Peyer's patch (tissue), 4 donors: ENCODE results near the gene OCEL1. TPM values are rescaled to one million over a fixed set of nuclear protein-coding genes. Genes with fewer than 3 reads are reported as not detected.

ENCODE experiments used
- DNase-seq, 3 donors: peaks; one replicate each; pipeline ENCODE4 v3.0.0-alpha.2; 2017 to 2019
- H3K27ac ChIP-seq, 4 donors: fragments of 200-600 bp; sonication (generic); one replicate each; pipeline ENCODE4 v1.5.1; 2016 to 2019
- H3K27me3 ChIP-seq, 2 donors: fragments of 200-600 bp; sonication (generic); one replicate each; pipeline ENCODE4 v1.5.1; 2019
- H3K36me3 ChIP-seq, 3 donors: fragments of 200-600 bp; sonication (generic); one replicate each; pipeline ENCODE4 v1.5.1; 2016 to 2019
- H3K4me1 ChIP-seq, 4 donors: fragments of 200-600 bp; sonication (generic); one replicate each; pipeline ENCODE4 v1.5.1; 2016 to 2019
- H3K4me3 ChIP-seq, 4 donors: fragments of 200-600 bp; sonication (generic); 1 replicate in 3 of 4; 2 replicates in 1 of 4; pipeline ENCODE4 v1.5.1; 2016 to 2019; ENCODE audit warnings: mild to moderate bottlenecking in 1 of 4
- H3K9me3 ChIP-seq, 4 donors: fragments of 200-600 bp; sonication (generic); one replicate each; pipeline ENCODE4 v1.5.1; 2016 to 2019; ENCODE audit warnings: mild to moderate bottlenecking in 1 of 4
- POLR2A ChIP-seq, 2 donors: fragments of 450-650 bp; IDR thresholded peaks; one replicate each; pipeline ENCODE4 v1.5.1; 2017; ENCODE audit warnings: antibody characterized with exemption in 2 of 2, mild to moderate bottlenecking in 2 of 2, moderate library complexity in 2 of 2
- total RNA-seq, 4 donors: library from RNA; depleted of rRNA; stranded (reverse); fragments of >200 nt; gene quantifications; one replicate each; pipeline ENCODE4 v1.1.0, GENCODE V29; 2016
- TF ChIP-seq, protein P1 (sequence below), 6 experiments: fragments of 450-650 bp in 4 of 6; fragments of 200-600 bp in 2 of 6; sonication (generic) in 1 of 6; IDR thresholded peaks; one replicate each; pipeline ENCODE4 v1.5.1; 2017 to 2019; ENCODE audit warnings: antibody characterized with exemption in 6 of 6, mild to moderate bottlenecking in 3 of 6, moderate library complexity in 1 of 6

The OCEL1 gene
- total RNA-seq, 4 donors from 2014 or later: 8.3 to 38.5 (median 30.8) TPM

DNA sequence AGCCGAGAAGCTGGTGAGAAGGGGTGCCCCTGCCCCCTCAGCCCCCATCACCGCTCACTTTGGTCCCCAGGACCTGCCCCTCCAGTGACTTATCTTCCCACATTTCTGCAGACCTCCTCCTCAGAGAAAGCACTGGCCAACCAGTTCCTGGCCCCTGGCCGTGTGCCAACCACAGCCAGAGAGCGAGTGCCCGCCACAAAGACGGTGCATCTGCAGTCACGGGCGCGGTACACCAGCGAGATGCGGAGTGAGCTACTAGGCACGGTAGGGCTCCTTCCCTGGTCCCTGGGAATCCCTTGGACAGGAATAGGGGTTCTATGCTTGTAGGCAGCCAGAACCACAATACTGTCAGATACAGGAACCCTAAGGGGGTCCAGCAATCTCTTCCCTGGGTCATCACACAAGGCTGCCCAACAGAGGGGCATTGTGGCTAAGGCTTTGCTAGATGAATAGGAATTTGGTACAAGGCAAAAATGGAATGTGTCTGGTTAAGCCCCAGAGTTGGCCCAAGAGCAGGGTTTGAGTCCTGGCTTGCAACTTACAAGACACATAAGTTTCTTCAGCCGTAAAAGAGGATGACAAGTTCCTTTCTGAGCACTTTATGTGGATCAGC lies 9.9 kb upstream of the OCEL1 start:
- peaks cover 0 to 54% (median 0%) of the 10 kb centered on the region in 3 donors for H3K36me3 ChIP-seq
- no peak for TF ChIP-seq POLR2A (IDR thresholded peaks at IDR 0.05)
- TF ChIP-seq, protein P1, sequence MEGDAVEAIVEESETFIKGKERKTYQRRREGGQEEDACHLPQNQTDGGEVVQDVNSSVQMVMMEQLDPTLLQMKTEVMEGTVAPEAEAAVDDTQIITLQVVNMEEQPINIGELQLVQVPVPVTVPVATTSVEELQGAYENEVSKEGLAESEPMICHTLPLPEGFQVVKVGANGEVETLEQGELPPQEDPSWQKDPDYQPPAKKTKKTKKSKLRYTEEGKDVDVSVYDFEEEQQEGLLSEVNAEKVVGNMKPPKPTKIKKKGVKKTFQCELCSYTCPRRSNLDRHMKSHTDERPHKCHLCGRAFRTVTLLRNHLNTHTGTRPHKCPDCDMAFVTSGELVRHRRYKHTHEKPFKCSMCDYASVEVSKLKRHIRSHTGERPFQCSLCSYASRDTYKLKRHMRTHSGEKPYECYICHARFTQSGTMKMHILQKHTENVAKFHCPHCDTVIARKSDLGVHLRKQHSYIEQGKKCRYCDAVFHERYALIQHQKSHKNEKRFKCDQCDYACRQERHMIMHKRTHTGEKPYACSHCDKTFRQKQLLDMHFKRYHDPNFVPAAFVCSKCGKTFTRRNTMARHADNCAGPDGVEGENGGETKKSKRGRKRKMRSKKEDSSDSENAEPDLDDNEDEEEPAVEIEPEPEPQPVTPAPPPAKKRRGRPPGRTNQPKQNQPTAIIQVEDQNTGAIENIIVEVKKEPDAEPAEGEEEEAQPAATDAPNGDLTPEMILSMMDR (IDR thresholded peaks at IDR 0.05): no peak
- H3K4me1 ChIP-seq: peaks cover 0 to 22% (median 5%) of the 10 kb centered on the region in 4 donors
- H3K9me3 ChIP-seq: no peaks in the 10 kb centered on the region
- no peak for DNase-seq
- H3K27ac ChIP-seq: peak overlapping the region in 2 of 4 donors; percentile 93 to 96
- no peaks in the 10 kb centered on the region for H3K27me3 ChIP-seq
- H3K4me3 ChIP-seq: peak overlapping the region in 3 of 4 donors; percentile 64 to 78 (median 73)

DNA sequence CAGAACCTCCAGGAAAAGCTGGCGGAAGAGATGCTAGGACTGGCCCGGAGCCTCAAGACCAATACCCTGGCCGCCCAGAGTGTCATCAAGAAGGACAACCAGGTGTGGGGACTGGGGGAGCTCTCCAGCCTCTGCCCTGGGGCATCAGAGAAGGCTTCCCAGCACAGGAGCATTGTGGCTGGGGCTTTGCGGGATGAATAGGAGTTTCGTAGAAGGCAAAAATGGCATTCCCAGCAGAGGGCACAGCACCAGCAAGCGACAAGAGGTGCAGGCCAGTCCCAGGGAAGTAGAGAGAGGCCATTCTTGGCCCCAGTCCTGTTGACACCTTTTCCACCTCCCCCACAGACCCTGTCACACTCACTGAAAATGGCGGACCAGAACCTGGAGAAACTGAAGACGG lies 6.7 kb upstream of the OCEL1 start:
- no peak for DNase-seq
- Histone ChIP-seq H3K36me3 (peaks cover 0 to 31% (median 0%) of the 10 kb centered on the region in 3 donors), H3K4me3 (no peak overlapping the region), H3K9me3 (no peaks in the 10 kb centered on the region), H3K27ac (no peak overlapping the region), H3K4me1 (peaks cover 0 to 22% (median 5%) of the 10 kb centered on the region in 4 donors), H3K27me3 (no peaks in the 10 kb centered on the region)
- TF ChIP-seq POLR2A (IDR thresholded peaks at IDR 0.05): no peak
- TF ChIP-seq, protein P1 (IDR thresholded peaks at IDR 0.05): no peak

DNA sequence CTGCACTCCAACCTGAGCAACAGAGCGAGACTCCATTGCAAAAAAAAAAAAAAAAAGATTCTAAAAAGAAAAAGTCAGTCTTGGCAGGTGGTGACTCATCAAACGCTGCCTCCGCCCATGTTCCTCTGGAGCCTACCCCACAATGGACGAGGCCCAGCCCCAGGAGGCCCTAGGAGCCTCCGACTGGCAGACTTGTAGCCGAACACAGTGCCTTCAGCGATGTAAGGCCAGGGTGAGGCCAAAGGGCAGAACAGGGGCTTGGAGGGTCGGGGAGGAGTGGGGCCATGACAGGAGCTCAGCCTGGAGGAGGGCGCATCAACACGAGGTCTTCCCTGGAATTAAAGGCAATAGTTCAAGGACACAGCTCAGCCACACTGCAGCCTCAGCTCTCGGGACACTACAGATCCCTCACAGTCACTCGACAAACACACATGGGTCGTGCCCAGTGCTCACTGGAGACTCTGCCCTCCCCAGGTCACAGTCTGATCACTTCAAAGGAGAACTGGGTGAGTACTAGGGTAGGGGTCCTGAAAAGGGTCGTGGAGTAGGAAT lies 5.7 kb upstream of the OCEL1 start:
- TF ChIP-seq, protein P1 (IDR thresholded peaks at IDR 0.05): no peak
- no peak for TF ChIP-seq POLR2A (IDR thresholded peaks at IDR 0.05)
- H3K36me3 ChIP-seq: peaks cover 0 to 31% (median 0%) of the 10 kb centered on the region in 3 donors
- no peaks in the 10 kb centered on the region for H3K27me3 ChIP-seq
- no peak overlapping the region for H3K27ac ChIP-seq
- H3K9me3 ChIP-seq: no peaks in the 10 kb centered on the region
- peak in 1 of 3 donors; percentile 60 for DNase-seq
- H3K4me3 ChIP-seq: no peak overlapping the region
- H3K4me1 ChIP-seq: peaks cover 0 to 16% (median 0%) of the 10 kb centered on the region in 4 donors

DNA sequence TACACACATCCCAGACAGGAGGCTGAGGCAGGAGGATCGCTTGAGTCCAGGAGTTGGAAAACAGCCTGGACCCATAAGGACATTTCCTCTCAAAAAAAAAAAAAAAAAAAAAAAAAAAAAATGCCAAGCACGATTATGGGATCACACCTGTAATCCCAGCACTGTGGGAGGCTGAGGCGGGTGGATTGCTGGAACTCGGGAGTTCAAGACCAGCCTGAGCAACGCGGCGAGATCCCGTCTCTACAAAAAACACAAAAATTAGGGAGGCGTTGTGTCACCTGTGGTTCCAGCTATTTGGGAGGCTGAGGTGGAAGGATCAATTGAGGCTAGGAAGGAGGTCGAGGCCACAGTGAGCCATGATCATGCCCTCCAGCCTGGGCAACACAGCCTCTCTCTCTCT lies 973 bp upstream of the OCEL1 start:
- Histone ChIP-seq H3K36me3 (peaks cover 0 to 7% (median 0%) of the 10 kb centered on the region in 3 donors), H3K27ac (no peak overlapping the region), H3K9me3 (no peaks in the 10 kb centered on the region), H3K27me3 (no peaks in the 10 kb centered on the region), H3K4me3 (no peak overlapping the region), H3K4me1 (peaks cover 0 to 14% (median 3%) of the 10 kb centered on the region in 4 donors)
- no peak for DNase-seq
- no peak for TF ChIP-seq POLR2A (IDR thresholded peaks at IDR 0.05)
- TF ChIP-seq, protein P1 (IDR thresholded peaks at IDR 0.05): no peak

DNA sequence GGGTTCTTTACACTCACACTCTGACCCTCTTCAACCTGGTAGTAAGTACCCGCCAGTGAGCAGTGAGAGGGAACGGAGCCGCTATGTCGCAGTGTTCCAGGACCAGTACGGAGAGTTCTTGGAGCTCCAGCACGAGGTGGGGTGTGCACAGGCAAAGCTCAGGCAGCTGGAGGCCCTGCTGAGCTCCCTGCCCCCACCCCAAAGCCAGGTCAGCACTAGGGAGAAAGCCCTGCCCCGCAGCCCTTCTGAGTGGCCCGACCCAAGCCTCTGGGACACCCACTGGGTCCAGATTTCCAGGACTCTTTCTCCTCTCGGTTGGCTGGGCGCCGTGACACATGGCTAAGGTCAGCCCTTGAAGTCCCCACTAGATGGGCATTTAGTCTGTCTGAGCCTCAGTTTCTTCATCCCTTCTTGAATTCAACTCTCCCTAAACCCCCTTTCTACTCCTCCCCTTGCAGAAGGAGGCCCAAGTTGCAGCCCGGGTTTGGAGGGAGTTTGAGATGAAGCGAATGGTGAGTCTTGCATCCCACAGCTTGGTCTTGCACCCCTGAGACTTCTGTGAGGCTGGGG lies 1.9 kb downstream of the OCEL1 start:
- H3K4me3 ChIP-seq: no peak overlapping the region
- no peak overlapping the region for H3K27ac ChIP-seq
- peaks cover 0 to 9% (median 3%) of the 10 kb centered on the region in 4 donors for H3K4me1 ChIP-seq
- H3K27me3 ChIP-seq: no peaks in the 10 kb centered on the region
- TF ChIP-seq, protein P1 (IDR thresholded peaks at IDR 0.05): no peak
- TF ChIP-seq POLR2A (IDR thresholded peaks at IDR 0.05): no peak
- H3K36me3 ChIP-seq: peaks cover 0 to 32% (median 0%) of the 10 kb centered on the region in 3 donors
- no peaks in the 10 kb centered on the region for H3K9me3 ChIP-seq
- no peak for DNase-seq
